ENCODE data around the gene NAA38.

DNA sequence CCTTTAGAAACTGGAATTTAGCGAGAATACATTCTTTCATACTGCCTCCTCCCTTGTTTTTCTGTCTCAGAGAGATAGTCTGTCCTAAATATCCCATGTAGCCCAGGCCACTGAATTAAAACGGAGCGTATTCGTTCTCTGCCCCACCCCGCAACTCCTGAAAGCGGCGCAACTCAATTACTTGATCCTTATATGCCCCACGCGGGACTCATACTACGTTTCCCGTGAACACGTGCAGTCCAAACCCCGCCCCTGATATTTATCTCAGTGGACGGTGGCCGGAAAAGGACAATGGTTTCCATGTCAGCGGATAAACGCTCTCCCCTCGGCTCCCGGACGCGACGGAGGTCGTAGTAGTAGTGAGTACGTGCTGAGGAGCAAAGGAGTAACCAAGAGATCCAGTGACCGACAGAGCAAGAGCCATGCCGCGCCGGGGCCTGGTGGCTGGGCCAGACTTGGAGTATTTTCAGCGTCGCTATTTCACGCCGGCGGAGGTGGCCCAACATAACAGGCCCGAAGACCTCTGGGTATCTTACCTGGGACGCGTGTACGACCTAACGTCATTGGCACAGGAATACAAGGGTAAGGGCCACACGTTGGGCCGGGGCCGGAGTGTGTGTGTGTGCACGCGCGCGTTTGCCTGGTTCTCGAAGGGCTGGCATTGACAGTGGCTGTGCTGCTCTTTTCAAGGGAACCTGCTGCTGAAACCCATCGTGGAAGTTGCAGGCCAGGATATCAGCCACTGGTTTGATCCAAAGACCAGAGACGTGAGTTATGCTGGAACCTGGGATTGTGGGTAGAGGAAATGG is 558 bp upstream of the NAA38 start, which contains the start of gene CYB5D1:
- peak in 2 of 4 donors; percentile 31 to 57 for TF ChIP-seq POLR2A (IDR thresholded peaks at IDR 0.05)
- no peak for TF ChIP-seq CTCF (IDR thresholded peaks at IDR 0.05)
- peak; percentile 79 to 83 for TF ChIP-seq POLR2AphosphoS5 (IDR thresholded peaks at IDR 0.05)

Data from upper lobe of left lung (tissue), 4 donors.